K562 (cell line): ENCODE results near the gene RPN1.

Experiments used
- NCOA2 ChIP-seq, 2 experiments: fragments of 450-650 bp; IDR thresholded peaks; 2 replicates each; pipeline ENCODE4 v1.6.1; 2018; ENCODE audit warnings: mild to moderate bottlenecking in 2 of 2, moderate library complexity in 1 of 2; ENCODE audit not compliant: partially characterized antibody in 2 of 2
- POLR2A ChIP-seq: fragments of 450-650 bp; conservative IDR thresholded peaks from 2 replicates; pipeline ENCODE4 v1.6.1; 2016
- RBM14 ChIP-seq: fragments of 200-400 bp; formaldehyde crosslinking; IDR thresholded peaks from 2 replicates; pipeline ENCODE4 v1.6.1; 2018; ENCODE audit warnings: low read depth, mild to moderate bottlenecking, low read length, moderate library complexity, borderline replicate concordance; ENCODE audit not compliant: insufficient read depth

- TF ChIP-seq POLR2A (no peak), RBM14 (no peak), NCOA2 (IDR thresholded peaks at IDR 0.05; ENCODE audit: partially characterized antibody in 2 of 2) (no peak)
These were observed 69.1 kb downstream of the RPN1 start for GRCh38 chr3:128581566-128581965.
